Gastrocnemius medialis (tissue), 4 donors: ENCODE data around the gene N4BP3. TPM values are rescaled to one million over a fixed set of nuclear protein-coding genes. Genes with fewer than 3 reads are reported as not detected.

ENCODE experiments used
- ATAC-seq, 2 donors: fragments of 150-250 bp; one replicate each; pipeline ENCODE4 v1.9.1; 2016
- DNase-seq, 2 donors: peaks; one replicate each; pipeline ENCODE4 v3.0.0-alpha.2; 2019
- H3K27ac ChIP-seq, 4 donors: fragments of 200-600 bp; sonication (generic); 1 replicate in 1 of 4; 2 replicates in 3 of 4; pipeline ENCODE4 v1.5.1; 2016 to 2018; ENCODE audit warnings: mild to moderate bottlenecking in 2 of 4, moderate library complexity in 1 of 4
- H3K27me3 ChIP-seq, 3 donors: fragments of 200-600 bp; sonication (generic) in 2 of 3; 1 replicate in 1 of 3; 2 replicates in 2 of 3; pipeline versions ENCODE4 v1.5.1 to v1.6.0; 2016 to 2019; ENCODE audit warnings: mild to moderate bottlenecking in 1 of 3, moderate library complexity in 1 of 3
- H3K36me3 ChIP-seq, 2 donors: fragments of 200-600 bp; sonication (generic) in 1 of 2; one replicate each; pipeline ENCODE4 v1.5.1; 2017 to 2018
- H3K4me1 ChIP-seq, 2 donors: fragments of 200-600 bp; sonication (generic) in 1 of 2; one replicate each; pipeline ENCODE4 v1.5.1; 2016 to 2017; ENCODE audit warnings: mild to moderate bottlenecking in 2 of 2
- H3K4me3 ChIP-seq, 4 donors: fragments of 200-600 bp; sonication (generic) in 3 of 4; 1 replicate in 1 of 4; 2 replicates in 3 of 4; pipeline ENCODE4 v1.5.1; 2016 to 2019; ENCODE audit warnings: mild to moderate bottlenecking in 2 of 4
- H3K9me3 ChIP-seq, 3 donors: fragments of 200-600 bp; sonication (generic) in 2 of 3; 1 replicate in 1 of 3; 2 replicates in 2 of 3; pipeline ENCODE4 v1.5.1; 2016 to 2019
- POLR2A ChIP-seq, 2 donors: fragments of 450-650 bp; IDR thresholded peaks; one replicate each; pipeline ENCODE4 v1.6.1; 2017; ENCODE audit warnings: antibody characterized with exemption in 2 of 2, mild to moderate bottlenecking in 2 of 2, moderate library complexity in 2 of 2
- in situ Hi-C, 4 donors: fragments of 200-750 bp; cut with MboI; loops; one replicate each; pipeline versions ENCODE4 v1.15.0 to v1.8.0; 2017; ENCODE audit warnings: low sequenced_read_pairs in 4 of 4
- intact Hi-C: fragments of 100-400 bp; cut with DNase I; formaldehyde crosslinking; loops from one replicate; pipeline ENCODE4 v1.15.1; 2023; ENCODE audit warnings: low total_unique reads
- total RNA-seq, 4 donors: library from RNA; depleted of rRNA; stranded (reverse); fragments of >200 nt; gene quantifications; one replicate each; pipeline versions ENCODE4 v1.1.0 to v1.2.3, GENCODE V29; 2016
- TF ChIP-seq, protein P1 (sequence below), 5 experiments: fragments of 450-650 bp in 3 of 5; fragments of 200-600 bp in 2 of 5; sonication (generic) in 2 of 5; IDR thresholded peaks in 4 of 5; conservative IDR thresholded peaks in 1 of 5; 1 replicate in 4 of 5; 2 replicates in 1 of 5; pipeline ENCODE4 v1.5.1; 2016 to 2019; ENCODE audit warnings: antibody characterized with exemption in 5 of 5, mild to moderate bottlenecking in 3 of 5, moderate library complexity in 3 of 5

N4BP3 gene
- total RNA-seq, 4 donors from 2014 or later = 1.6 to 3.2 (median 2.1) TPM

GRCh38 chr5:178093134-178093533 lies 20.2 kb upstream of the N4BP3 start:
- Histone ChIP-seq H3K4me3 (no peak overlapping the region), H3K27ac (no peak overlapping the region), H3K27me3 (peaks cover 0 to 3% (median 0%) of the 10 kb centered on the region in 3 donors), H3K4me1 (no peaks in the 10 kb centered on the region), H3K9me3 (no peaks in the 10 kb centered on the region), H3K36me3 (no peaks in the 10 kb centered on the region)
- ATAC-seq (no peak), DNase-seq (no peak)
- TF ChIP-seq, protein P1, sequence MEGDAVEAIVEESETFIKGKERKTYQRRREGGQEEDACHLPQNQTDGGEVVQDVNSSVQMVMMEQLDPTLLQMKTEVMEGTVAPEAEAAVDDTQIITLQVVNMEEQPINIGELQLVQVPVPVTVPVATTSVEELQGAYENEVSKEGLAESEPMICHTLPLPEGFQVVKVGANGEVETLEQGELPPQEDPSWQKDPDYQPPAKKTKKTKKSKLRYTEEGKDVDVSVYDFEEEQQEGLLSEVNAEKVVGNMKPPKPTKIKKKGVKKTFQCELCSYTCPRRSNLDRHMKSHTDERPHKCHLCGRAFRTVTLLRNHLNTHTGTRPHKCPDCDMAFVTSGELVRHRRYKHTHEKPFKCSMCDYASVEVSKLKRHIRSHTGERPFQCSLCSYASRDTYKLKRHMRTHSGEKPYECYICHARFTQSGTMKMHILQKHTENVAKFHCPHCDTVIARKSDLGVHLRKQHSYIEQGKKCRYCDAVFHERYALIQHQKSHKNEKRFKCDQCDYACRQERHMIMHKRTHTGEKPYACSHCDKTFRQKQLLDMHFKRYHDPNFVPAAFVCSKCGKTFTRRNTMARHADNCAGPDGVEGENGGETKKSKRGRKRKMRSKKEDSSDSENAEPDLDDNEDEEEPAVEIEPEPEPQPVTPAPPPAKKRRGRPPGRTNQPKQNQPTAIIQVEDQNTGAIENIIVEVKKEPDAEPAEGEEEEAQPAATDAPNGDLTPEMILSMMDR (IDR thresholded peaks at IDR 0.05 in 4 of 5, conservative IDR thresholded peaks at IDR 0.05 in 1 of 5) = no peak
- no peak for TF ChIP-seq POLR2A (IDR thresholded peaks at IDR 0.05)
- in situ Hi-C loops = no loop called here
- intact Hi-C loops = no loop called here

DNA sequence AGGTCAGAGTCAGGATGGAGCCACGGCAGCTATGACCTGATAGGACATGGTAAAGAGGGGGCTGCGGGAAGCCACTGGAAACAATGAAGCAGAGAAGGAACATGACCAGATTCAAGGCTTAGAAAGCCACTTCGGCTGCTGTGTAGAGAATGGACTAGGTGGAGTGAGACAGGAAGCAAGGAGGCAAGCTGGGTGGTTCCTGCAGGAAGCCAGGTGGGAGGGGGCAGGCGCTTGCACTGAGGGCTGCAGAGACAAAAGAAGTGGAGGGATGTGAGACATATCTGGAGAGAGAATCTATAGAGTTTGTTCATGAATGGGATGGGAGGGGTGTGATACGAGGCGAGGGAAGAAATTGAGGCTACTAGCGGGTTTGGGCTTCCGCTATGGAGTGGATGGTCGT lies 19.0 kb upstream of the N4BP3 start:
- TF ChIP-seq, protein P1 (IDR thresholded peaks at IDR 0.05 in 4 of 5, conservative IDR thresholded peaks at IDR 0.05 in 1 of 5) = no peak
- DNase-seq = no peak
- Histone ChIP-seq H3K36me3 (no peaks in the 10 kb centered on the region), H3K27me3 (no peaks in the 10 kb centered on the region), H3K27ac (no peak overlapping the region), H3K4me3 (no peak overlapping the region), H3K9me3 (no peaks in the 10 kb centered on the region), H3K4me1 (no peaks in the 10 kb centered on the region)
- ATAC-seq = no peak
- intact Hi-C loops = no loop called here
- in situ Hi-C loops = no loop called here

DNA sequence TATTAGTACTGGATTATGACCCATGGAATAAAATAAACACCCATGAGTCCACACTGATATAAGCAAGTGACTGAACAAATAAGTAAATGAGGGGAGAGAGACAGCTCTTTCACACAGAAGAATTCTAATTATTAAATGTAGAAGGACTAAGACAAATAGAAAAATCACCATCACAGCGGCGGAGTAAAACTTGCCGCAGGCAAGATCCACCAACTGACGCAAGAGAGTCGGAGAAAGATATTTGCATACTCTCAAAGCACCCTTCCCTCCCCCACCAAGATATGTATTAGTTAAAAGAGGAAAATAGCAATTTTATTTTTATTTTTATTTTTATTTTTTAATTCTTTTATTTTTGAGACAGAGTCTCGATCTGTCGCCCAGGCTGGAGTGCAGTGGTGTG lies 14.6 kb upstream of the N4BP3 start:
- DNase-seq = no peak
- no peaks in the 10 kb centered on the region for H3K4me1 ChIP-seq
- no peak overlapping the region for H3K27ac ChIP-seq
- H3K36me3 ChIP-seq = no peaks in the 10 kb centered on the region
- H3K27me3 ChIP-seq = no peaks in the 10 kb centered on the region
- TF ChIP-seq, protein P1 (IDR thresholded peaks at IDR 0.05 in 4 of 5, conservative IDR thresholded peaks at IDR 0.05 in 1 of 5) = no peak
- no peak for TF ChIP-seq POLR2A (IDR thresholded peaks at IDR 0.05)
- H3K4me3 ChIP-seq = no peak overlapping the region
- intact Hi-C loops (no loop called here), in situ Hi-C loops (no loop called here)
- no peaks in the 10 kb centered on the region for H3K9me3 ChIP-seq
- no peak for ATAC-seq

- no peaks in the 10 kb centered on the region for H3K9me3 ChIP-seq
- no peaks in the 10 kb centered on the region for H3K36me3 ChIP-seq
- in situ Hi-C loops = no loop called here
- no peaks in the 10 kb centered on the region for H3K4me1 ChIP-seq
- no peaks in the 10 kb centered on the region for H3K27me3 ChIP-seq
- intact Hi-C loops = no loop called here
- TF ChIP-seq, protein P1 (IDR thresholded peaks at IDR 0.05 in 4 of 5, conservative IDR thresholded peaks at IDR 0.05 in 1 of 5) = no peak
- TF ChIP-seq POLR2A (IDR thresholded peaks at IDR 0.05) = no peak
- DNase-seq (no peak), ATAC-seq (no peak)
- H3K27ac ChIP-seq = no peak overlapping the region
- H3K4me3 ChIP-seq = no peak overlapping the region
Measured at GRCh38 chr5:178103612-178104011, 9.7 kb upstream of the N4BP3 start.

GRCh38 chr5:178104492-178104891 lies 8.8 kb upstream of the N4BP3 start:
- DNase-seq (no peak), ATAC-seq (no peak)
- H3K27me3 ChIP-seq = no peaks in the 10 kb centered on the region
- in situ Hi-C loops (no loop called here), intact Hi-C loops (no loop called here)
- no peak overlapping the region for H3K4me3 ChIP-seq
- H3K36me3 ChIP-seq = no peaks in the 10 kb centered on the region
- no peaks in the 10 kb centered on the region for H3K9me3 ChIP-seq
- H3K27ac ChIP-seq = no peak overlapping the region
- H3K4me1 ChIP-seq = no peaks in the 10 kb centered on the region
- TF ChIP-seq POLR2A (IDR thresholded peaks at IDR 0.05) = no peak
- TF ChIP-seq, protein P1 (IDR thresholded peaks at IDR 0.05 in 4 of 5, conservative IDR thresholded peaks at IDR 0.05 in 1 of 5) = no peak
